ENCODE results near the gene C6orf58. TPM values are rescaled to one million over a fixed set of nuclear protein-coding genes. Genes with fewer than 3 reads are reported as not detected.

C6orf58 gene
- total RNA-seq, 1 donor from 2014 or later, result not detected

DNA sequence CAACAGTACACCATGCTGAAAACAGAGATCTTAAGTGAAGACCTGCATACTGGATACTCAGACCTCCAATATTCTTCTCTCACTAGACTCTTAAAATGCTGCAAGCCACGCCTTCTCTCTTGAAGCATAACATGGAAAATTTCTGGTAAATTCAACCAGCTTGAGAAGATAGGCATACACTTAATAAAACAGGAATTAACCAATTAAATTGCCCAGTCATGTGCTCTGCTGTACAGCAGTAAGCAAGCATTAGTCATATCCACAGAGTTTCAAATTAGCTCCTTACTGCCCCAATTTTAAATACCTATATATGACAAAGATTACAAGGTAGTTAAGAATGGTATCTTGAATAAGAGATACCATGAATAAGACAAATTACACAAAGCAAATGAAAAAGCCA lies 53.8 kb downstream of the C6orf58 start:
- TF ChIP-seq, protein P1, sequence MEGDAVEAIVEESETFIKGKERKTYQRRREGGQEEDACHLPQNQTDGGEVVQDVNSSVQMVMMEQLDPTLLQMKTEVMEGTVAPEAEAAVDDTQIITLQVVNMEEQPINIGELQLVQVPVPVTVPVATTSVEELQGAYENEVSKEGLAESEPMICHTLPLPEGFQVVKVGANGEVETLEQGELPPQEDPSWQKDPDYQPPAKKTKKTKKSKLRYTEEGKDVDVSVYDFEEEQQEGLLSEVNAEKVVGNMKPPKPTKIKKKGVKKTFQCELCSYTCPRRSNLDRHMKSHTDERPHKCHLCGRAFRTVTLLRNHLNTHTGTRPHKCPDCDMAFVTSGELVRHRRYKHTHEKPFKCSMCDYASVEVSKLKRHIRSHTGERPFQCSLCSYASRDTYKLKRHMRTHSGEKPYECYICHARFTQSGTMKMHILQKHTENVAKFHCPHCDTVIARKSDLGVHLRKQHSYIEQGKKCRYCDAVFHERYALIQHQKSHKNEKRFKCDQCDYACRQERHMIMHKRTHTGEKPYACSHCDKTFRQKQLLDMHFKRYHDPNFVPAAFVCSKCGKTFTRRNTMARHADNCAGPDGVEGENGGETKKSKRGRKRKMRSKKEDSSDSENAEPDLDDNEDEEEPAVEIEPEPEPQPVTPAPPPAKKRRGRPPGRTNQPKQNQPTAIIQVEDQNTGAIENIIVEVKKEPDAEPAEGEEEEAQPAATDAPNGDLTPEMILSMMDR (conservative IDR thresholded peaks at IDR 0.05; ENCODE audit: low read depth, low read length), result no peak
- DNase-seq (ENCODE audit: low read depth), result peak; percentile 10
- H3K4me3 ChIP-seq (ENCODE audit: low read depth, low read length), result no peak overlapping the region

DNA sequence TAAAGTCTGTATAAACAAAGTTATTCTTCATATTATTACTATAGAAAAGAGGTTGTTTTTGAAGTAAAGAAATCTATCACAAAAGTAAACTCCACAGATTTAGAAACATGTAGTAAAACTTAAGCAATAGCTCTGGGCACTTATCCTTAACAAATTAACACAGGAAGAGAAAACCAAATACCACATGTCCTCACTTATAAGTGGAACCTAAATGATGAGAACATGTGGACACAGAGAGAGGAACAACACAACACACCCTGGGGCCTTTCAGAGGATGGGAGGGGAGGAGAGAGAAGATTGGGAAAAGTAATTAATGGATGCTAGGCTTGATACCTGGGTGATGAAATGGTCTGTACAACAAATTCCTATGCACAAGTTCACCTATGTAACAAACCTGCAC lies 57.2 kb downstream of the C6orf58 start:
- TF ChIP-seq, protein P1 (conservative IDR thresholded peaks at IDR 0.05; ENCODE audit: low read depth, low read length), result no peak

DNA sequence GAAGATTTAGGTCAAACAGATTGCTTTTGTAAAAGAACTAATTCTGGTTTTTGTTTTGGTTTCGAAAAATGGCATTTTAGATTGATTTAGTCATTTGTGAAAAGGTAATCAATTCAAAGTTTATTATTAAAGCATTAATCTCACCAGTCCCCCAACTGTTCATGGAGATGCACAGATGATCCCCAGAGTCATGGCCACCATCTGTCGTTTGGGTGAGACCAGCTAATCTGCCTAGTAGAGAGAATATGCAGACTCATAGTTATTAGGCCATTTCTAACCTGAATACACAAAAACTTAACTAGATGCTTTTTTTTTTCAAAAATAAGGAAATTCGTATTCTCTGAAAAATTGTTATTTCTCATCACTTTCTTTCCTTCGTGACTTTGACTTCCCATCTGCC lies 58.1 kb downstream of the C6orf58 start:
- no peak overlapping the region for H3K4me3 ChIP-seq (ENCODE audit: low read depth, low read length)
- TF ChIP-seq, protein P1 (conservative IDR thresholded peaks at IDR 0.05; ENCODE audit: low read depth, low read length), result no peak

More for the DNA sequence above, 57.2 kb downstream of the C6orf58 start:
- H3K4me3 ChIP-seq (ENCODE audit: low read depth, low read length), result no peak overlapping the region
- DNase-seq (ENCODE audit: low read depth), result no peak

DNA sequence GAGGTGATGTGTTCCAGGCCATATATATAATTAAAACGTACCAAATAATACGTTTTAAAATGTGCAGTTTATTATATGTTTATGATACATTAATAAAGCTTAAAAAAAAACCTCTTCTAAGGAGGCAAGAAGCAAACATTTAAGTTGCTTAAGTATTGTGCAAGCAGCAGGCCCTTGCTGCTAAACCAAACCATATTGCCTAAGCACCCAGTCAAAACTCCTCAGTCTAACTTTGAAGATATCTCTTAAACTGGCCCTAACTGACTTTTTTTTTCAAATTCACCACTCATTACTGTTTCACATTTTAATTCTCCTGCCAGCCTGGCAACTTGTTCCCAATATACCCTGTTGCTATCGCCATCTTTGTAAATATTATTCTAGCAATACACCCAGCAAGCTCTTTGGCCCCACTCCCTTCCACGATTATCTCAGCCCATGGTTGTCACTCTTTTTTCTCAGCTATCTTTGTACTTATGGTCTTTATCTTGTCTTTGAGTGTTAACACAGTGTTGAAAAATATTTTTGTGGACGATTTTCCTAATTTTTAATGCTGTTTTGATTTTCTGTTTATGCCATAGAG lies 60.9 kb downstream of the C6orf58 start:
- no peak overlapping the region for H3K4me3 ChIP-seq (ENCODE audit: low read depth, low read length)
- DNase-seq (ENCODE audit: low read depth), result no peak
- TF ChIP-seq, protein P1 (conservative IDR thresholded peaks at IDR 0.05; ENCODE audit: low read depth, low read length), result no peak

More for the DNA sequence above, 58.1 kb downstream of the C6orf58 start:
- no peak for DNase-seq (ENCODE audit: low read depth)

Other genes with a start within 250 kb of the C6orf58 start
- 47.9 and 96.9 TPM in 2 replicates for gene ECHDC1, start 233.6 kb upstream of the C6orf58 start, total RNA-seq
- gene KIAA0408, start 117.8 kb upstream of the C6orf58 start, total RNA-seq, result 2.0 and 3.1 TPM in 2 replicates

All from epithelial cell of proximal tubule (primary cell).